GM13976 (cell line): Measurements from ENCODE around the gene PA2G4.

Source experiments
- DNase-seq: peaks from one replicate; pipeline ENCODE4 v3.0.0; 2012; ENCODE audit warnings: low spot score
- in situ Hi-C: fragments of 300-500 bp; cut with MboI; formaldehyde crosslinking; loops from one replicate; pipeline ENCODE4 v1.12.0; 2022; ENCODE audit warnings: low sequenced_read_pairs, mixed read lengths, inconsistent platforms; ENCODE audit not compliant: unreplicated experiment
- TF ChIP-seq, protein P1 (sequence below): IDR thresholded peaks from 2 replicates; pipeline ENCODE4 v1.5.1; 2012; ENCODE audit warnings: borderline replicate concordance, mild to moderate bottlenecking; ENCODE audit not compliant: insufficient read depth; ENCODE audit errors: extremely low read depth, missing control alignments, control extremely low read depth

PA2G4 gene

DNA sequence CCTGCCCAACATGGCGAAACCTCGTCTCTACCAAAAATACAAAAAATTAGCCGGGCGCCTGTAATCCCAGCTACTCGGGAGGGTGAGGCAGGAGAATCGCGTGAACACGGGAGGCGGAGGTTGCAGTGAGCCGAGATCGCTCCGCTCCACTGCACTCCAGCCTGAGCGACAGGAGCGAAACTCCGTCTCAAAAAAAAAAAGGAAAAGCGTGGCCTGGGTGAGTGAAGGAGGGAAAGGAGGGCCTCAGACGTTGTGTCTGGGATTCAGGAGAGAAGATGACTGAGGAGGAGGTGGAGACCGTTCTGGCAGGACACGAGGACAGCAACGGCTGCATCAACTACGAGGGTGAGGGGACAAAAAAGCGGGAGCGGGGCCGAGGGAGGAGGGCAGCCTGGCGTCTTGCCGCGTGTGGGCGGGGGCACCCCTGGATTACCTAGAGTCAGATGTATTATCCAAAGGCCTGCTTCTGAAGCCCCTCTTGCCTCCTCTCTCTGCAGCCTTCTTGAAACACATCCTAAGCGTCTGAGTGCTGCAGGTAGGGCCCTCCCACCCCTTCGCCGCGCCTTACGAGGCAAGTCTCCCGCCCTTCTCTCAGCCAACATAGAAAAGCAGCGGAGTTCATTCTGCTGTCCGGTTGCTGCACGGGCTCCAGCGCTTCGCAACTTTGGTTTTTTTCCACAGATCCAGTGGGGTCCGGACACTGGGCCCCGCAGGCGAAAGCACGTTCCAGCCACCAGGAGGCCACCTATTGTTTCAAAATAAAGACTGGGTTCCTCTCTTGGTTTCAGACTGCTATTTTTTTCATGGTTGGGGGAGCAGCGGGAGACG lies 53.1 kb downstream of the PA2G4 start:
- DNase-seq = peak; percentile 85
- TF ChIP-seq, protein P1, sequence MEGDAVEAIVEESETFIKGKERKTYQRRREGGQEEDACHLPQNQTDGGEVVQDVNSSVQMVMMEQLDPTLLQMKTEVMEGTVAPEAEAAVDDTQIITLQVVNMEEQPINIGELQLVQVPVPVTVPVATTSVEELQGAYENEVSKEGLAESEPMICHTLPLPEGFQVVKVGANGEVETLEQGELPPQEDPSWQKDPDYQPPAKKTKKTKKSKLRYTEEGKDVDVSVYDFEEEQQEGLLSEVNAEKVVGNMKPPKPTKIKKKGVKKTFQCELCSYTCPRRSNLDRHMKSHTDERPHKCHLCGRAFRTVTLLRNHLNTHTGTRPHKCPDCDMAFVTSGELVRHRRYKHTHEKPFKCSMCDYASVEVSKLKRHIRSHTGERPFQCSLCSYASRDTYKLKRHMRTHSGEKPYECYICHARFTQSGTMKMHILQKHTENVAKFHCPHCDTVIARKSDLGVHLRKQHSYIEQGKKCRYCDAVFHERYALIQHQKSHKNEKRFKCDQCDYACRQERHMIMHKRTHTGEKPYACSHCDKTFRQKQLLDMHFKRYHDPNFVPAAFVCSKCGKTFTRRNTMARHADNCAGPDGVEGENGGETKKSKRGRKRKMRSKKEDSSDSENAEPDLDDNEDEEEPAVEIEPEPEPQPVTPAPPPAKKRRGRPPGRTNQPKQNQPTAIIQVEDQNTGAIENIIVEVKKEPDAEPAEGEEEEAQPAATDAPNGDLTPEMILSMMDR = peak; percentile 39
- in situ Hi-C loops = no loop called here

DNA sequence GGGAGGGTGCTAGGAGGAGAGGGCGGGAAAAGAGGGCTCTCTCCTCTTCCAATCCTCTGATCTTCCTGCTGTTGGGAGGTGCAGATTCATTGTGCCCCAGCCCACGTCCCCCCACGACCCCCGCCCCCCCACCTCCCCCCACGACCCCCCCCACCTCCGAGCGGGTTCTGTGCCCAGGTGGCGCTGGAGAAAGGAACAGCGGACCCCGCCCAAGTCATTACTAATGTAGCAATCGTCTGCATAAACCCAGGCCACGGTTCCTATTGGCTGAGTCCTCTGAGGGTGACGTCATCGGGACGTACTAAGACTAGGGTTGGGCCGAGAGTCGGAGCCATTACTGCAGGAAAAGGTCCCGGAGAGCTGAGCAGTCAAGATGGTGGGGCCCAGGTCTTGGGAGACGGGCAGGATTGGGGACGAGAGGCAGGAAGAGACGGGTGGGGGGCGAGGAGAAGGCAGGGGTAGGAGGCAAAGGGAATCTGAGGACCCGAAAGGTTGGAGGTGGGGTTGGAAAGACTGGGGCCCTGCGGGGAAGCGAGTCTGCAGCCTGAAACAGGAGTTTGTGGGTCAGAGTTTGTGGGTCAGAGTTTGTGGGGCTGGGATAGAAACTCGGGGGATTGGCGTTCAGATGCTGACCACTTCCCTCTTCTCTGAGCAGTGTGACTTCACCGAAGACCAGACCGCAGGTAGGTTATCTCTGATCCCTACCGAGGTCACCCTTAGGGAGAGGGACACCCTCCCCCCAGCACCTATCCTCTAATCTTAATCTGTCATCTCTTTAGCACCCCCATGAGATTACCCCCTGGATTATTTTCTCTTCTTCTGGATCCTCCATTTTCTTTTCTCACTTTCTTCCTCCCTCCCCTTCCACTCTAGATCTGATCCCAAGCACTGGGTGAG lies 53.9 kb downstream of the PA2G4 start, which contains the start of gene MYL6:
MYL6 (plus strand) TSS at position 331 of the 897 bp plus-strand sequence; CDS start at position 374, 43 bp downstream.
- TF ChIP-seq, protein P1 = no peak
- DNase-seq = peak; percentile 94
- in situ Hi-C loops = no loop called here

DNA sequence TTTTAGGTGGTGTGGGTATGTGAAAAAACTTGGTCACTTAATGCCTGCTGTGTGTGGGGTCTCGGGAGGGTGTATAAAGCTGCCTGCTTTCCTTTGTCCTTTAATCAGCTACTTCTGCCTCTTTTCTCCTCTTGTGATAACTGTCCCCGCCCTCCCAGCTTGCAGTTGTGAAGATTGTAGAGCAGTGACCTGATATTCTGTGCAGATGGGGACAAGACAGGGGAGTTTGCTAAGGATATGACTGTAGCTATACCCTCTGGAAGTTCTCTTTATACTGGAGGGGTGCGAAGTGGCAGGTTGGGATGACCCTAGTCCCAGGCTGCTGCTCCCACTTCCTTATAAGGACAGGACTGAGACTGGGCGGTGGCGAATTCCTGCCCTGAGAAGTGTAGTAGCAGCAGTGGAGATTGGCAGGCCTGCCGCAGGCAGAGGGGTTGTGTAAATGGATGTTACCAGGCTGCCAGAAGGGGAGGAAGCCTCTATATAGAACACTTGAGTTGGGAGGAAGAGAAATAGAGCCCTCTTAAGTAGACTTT lies 54.6 kb downstream of the PA2G4 start:
- in situ Hi-C loops = no loop called here
- DNase-seq = no peak
- TF ChIP-seq, protein P1 = no peak

DNA sequence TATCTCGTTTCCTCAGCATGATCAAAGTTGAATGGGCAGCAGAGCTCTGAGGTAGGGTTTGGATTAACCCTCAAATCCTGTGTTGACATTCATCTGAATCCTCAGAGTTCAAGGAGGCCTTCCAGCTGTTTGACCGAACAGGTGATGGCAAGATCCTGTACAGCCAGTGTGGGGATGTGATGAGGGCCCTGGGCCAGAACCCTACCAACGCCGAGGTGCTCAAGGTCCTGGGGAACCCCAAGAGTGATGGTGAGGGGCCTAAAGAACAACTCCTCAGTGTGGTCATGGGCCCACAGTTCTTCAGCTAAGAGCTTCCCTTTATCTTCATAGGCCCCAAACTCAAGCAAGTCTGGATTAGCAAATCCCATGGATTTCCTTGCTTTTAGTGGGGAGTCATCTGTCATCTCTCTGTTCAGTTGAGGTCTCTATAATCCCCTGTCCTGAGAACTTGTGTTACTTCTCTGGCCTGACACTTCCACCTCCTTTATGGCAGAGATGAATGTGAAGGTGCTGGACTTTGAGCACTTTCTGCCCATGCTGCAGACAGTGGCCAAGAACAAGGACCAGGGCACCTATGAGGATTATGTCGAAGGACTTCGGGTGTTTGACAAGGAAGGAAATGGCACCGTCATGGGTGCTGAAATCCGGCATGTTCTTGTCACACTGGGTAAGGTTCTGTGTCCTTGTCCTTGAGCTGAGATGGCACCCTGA lies 55.3 kb downstream of the PA2G4 start:
- DNase-seq = no peak
- TF ChIP-seq, protein P1 = no peak
- in situ Hi-C loops = no loop called here

DNA sequence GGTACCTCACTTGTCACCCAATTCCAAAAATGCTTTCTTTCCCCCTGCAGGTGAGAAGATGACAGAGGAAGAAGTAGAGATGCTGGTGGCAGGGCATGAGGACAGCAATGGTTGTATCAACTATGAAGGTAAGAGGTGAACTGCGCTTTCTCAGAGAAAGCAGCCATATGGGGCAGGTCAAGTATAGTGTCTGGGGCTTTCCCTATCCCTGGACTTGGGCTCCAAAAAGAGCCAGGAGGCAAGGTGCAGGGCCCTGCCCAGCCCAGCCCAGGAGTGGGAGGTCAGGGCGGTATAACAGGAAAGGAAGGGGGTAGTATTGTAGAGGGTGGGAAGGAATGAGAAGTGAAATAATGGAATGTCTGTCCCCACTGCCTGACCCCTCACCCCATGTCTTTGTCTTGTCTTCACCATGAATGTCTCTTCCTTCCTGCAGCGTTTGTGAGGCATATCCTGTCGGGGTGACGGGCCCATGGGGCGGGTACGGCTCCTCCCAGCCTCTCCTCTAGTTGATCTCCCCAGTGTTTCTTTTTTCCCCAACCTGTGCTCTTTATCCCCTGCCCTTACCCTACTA lies 55.9 kb downstream of the PA2G4 start:
- peak; percentile 54 for DNase-seq
- in situ Hi-C loops = no loop called here
- TF ChIP-seq, protein P1 = no peak
